C4-2B (cell line): ENCODE data around the gene SSH3.

ENCODE experiments used
- CTCF ChIP-seq: fragments of 450-650 bp; conservative IDR thresholded peaks from 2 replicates; pipeline ENCODE4 v1.5.1; 2017; ENCODE audit warnings: mild to moderate bottlenecking
- ZFX ChIP-seq: fragments of 450-650 bp; IDR thresholded peaks from 2 replicates; pipeline ENCODE4 v1.6.1; 2017

GRCh38 chr11:67288198-67288451, 15.2 kb upstream of the SSH3 start:
- TF ChIP-seq CTCF (no peak), ZFX (no peak)
